ENCODE results near the gene AOPEP.

The AOPEP gene

DNA sequence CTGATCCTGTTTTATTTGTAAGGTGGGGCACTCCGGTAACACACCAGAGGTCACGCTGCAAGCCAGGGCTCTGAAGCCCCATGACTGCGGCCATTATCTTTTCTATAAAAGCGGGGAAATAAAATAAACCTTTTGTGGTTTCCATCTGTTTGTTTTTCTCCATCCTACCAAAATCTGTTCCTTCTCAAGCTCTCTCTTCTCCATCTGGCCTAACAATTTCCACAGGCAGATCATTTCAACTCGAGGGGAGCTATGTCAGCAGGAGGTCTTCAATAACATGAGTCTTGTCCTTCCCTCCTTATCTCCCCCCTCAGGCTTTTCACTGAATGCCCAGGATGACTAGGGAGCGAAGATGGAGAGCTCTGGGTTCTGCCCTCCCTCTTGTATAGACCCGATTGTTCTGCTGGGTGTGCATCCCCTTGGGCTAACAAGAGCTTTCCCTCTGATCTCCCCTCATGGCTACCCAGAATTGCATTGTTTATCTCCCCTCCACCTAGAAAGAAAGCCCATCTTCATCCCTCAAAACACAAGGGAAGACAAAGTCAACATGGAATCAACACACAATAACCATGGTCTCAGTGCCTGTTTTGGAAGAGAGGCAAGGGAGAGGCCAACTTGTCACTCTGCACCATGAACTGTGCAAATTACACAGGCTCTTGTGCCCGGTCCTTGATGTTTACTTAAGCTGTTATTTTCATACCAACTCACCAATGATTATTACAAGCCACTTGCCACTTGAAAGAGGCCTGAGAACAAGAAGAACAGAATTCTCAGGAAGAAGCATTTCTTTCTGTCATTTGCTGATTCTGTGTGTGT lies 403.2 kb downstream of the AOPEP start:
- TF ChIP-seq, protein P1, sequence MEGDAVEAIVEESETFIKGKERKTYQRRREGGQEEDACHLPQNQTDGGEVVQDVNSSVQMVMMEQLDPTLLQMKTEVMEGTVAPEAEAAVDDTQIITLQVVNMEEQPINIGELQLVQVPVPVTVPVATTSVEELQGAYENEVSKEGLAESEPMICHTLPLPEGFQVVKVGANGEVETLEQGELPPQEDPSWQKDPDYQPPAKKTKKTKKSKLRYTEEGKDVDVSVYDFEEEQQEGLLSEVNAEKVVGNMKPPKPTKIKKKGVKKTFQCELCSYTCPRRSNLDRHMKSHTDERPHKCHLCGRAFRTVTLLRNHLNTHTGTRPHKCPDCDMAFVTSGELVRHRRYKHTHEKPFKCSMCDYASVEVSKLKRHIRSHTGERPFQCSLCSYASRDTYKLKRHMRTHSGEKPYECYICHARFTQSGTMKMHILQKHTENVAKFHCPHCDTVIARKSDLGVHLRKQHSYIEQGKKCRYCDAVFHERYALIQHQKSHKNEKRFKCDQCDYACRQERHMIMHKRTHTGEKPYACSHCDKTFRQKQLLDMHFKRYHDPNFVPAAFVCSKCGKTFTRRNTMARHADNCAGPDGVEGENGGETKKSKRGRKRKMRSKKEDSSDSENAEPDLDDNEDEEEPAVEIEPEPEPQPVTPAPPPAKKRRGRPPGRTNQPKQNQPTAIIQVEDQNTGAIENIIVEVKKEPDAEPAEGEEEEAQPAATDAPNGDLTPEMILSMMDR (IDR thresholded peaks at IDR 0.05; ENCODE audit: extremely low read depth, insufficient read depth, missing control alignments) = no peak
- in situ Hi-C loops (cut with MboI; ENCODE audit: low pct_unique_long_range_greater_than_20kb, low sequenced_read_pairs, unreplicated experiment) = loop anchor here (5.0 kb wide), 1 partner anchor 447 kb away; no protein-coding TSS in a partner anchor
- no peak for DNase-seq (ENCODE audit: low spot score)

DNA sequence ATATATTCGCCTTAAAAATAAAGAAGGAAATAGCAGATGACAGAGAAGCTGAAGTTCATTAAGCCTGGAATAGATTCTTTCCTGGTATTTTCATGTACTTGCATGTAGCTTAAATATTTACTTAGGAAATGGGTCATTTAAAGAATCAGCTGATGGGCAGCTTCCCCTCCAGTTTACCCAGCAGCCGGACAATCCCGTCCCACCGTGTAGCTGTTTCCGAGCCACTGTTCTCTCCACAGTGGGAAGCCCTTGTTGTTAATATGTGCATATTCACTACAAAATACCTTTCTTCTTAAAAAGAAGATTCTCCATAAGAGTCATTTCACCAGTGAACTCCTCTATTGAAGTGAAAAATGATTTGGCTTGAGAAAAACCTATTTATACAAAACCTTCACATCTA lies 404.0 kb downstream of the AOPEP start:
- TF ChIP-seq, protein P1 (IDR thresholded peaks at IDR 0.05; ENCODE audit: extremely low read depth, insufficient read depth, missing control alignments) = no peak
- no peak for DNase-seq (ENCODE audit: low spot score)
- in situ Hi-C loops (cut with MboI; ENCODE audit: low pct_unique_long_range_greater_than_20kb, low sequenced_read_pairs, unreplicated experiment) = no loop called here

DNA sequence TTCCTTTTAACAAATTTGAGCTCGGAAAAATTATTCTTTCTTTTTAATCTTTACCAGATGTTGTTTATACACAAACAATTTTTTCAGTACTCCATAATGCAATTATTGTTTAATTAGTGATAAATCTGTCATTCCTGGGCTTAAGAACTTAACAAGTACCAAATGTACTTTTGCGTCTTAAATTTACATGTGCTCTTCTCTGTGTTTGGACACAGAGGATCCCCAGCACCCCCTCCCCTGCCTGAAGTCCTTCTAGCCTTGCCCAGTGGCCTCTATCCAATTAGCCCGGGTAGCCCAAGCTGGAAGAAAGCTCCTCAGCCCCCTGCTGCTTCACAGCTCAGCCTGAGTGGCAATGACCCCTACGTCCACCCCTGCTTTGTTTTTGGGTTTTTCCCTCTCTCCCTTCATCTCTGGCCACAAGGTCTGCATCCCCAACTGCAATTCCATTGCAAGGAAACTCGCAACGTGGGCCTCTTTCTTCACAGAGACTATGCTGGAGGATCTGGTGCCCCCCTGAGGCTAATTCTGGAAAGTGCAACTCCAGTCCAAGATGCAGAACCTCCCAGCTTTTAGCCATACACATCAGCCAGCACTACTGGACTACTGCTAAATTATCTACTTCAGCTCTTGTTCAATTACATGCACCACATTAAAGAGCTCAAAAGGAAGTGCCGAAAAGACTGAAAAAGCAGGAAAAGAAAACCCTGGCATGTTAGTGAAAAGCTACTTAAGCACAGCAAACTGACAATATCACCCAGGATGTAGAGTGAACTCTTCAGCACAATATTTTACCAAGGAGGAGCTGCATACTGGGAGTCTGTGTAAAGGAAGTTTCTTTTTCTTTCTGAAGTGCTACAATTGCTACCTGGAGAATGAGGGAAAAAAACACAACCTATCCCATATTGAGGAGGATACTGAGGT lies 404.8 kb downstream of the AOPEP start:
- TF ChIP-seq, protein P1 (IDR thresholded peaks at IDR 0.05; ENCODE audit: extremely low read depth, insufficient read depth, missing control alignments) = peak; percentile 77
- in situ Hi-C loops (cut with MboI; ENCODE audit: low pct_unique_long_range_greater_than_20kb, low sequenced_read_pairs, unreplicated experiment) = no loop called here
- peak; percentile 76 for DNase-seq (ENCODE audit: low spot score)

DNA sequence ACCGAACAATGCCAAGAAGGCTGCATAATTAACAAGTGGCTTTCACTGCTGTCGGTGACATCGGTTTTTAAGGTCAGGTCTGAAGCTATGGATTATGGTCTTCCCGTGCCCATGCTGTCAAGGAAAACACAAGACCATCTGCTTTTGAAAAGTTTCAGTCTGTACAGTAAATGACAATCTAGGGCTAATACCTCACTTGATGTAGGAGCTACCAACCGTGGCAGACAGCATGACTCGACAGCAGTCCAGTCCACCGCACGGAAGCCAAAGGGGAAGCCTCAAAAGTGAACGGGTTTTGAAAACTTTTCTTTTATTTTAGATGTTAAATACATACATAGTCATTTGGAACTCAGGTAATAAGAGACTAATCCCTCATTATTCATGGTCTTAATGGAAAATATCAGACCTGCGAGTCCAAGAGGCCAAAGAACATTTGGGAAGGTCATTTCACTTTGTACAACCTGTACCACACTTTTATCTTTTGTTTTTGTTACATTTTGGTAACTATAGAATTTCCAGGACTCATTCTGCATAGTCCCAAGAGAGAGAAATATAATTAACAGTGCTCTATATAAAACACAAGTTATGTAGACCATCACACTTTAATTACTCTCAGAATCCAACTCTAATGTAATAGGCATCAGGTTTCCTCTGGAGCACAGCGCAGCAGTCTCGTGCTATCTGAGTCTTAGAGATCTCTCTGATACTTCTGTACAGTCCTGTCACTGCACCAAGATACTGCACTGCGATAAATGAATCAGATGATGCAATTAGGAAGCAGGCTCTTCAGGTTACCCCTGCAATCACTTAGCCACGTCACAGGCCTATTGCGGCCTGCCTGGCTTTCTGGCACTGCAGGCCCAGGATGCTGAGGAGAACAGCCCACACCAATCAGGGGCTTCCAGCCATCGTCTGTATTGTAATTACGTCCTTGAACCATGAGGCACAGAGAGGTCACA lies 406.1 kb downstream of the AOPEP start:
- TF ChIP-seq, protein P1 (IDR thresholded peaks at IDR 0.05; ENCODE audit: extremely low read depth, insufficient read depth, missing control alignments) = no peak
- in situ Hi-C loops (cut with MboI; ENCODE audit: low pct_unique_long_range_greater_than_20kb, low sequenced_read_pairs, unreplicated experiment) = no loop called here
- DNase-seq (ENCODE audit: low spot score) = no peak

DNA sequence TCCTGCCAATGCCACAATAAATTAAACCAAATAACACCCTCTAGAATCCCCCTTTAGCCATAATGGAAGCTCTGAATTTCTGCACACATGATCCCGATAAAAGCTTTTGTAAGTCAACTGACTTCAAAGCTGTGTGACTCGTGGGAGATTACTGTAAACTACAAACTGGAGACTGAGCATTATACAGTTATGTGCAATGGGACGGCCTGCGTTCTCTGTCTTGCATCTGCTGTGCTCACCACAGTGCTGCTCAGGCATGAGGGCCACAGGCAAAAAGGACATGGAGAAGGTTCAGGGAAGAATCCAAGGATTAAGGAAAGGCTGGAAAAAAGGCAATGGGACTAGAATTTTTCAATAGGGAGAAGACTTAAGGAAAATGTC lies 406.8 kb downstream of the AOPEP start:
- TF ChIP-seq, protein P1 (IDR thresholded peaks at IDR 0.05; ENCODE audit: extremely low read depth, insufficient read depth, missing control alignments) = no peak
- no peak for DNase-seq (ENCODE audit: low spot score)
- in situ Hi-C loops (cut with MboI; ENCODE audit: low pct_unique_long_range_greater_than_20kb, low sequenced_read_pairs, unreplicated experiment) = no loop called here

DNA sequence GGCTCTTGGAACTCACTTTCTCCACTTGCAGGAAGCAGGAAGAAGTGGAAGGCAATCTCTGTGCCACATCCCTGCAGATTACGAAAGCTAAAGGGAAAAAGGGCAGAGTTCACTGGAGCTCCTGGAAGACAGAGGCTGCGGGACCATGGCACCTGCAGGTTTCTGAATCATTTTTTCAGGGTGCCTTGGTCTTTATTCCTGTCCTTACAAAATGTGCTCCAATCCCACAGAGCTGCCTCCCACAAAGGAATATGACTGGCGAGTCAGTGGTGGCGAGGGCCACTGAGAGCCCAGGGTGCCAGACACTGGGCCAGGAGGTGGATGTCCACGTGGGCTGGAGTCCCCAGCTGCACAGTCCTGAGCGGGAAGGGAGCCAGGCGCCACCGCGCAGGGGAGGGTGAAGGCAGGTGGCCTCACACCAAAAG lies 408.0 kb downstream of the AOPEP start:
- DNase-seq (ENCODE audit: low spot score) = no peak
- TF ChIP-seq, protein P1 (IDR thresholded peaks at IDR 0.05; ENCODE audit: extremely low read depth, insufficient read depth, missing control alignments) = no peak
- in situ Hi-C loops (cut with MboI; ENCODE audit: low pct_unique_long_range_greater_than_20kb, low sequenced_read_pairs, unreplicated experiment) = no loop called here

All from GM13977 (cell line).